Activated T-cell treated with anti-CD3 and anti-CD28 coated beads, Interleukin-2, amount 50 U/mL, for 1 hour (primary cell): Measurements from ENCODE around the gene TOP1.
"Not testable (repeated sequence)": the region's sequence is repeated elsewhere in the genome, so short reads cannot be mapped to it uniquely, and the experiment has no call there.

Experiments
- DNase-seq: peaks from one replicate; pipeline ENCODE4 v3.0.0-alpha.2; 2020

Gene TOP1

GRCh38 chr20:41095110-41095969, 66.7 kb downstream of the TOP1 start:
- DNase-seq = peak; percentile 59

- DNase-seq = no peak
These were observed 70.2 kb downstream of the TOP1 start for GRCh38 chr20:41098703-41099250.

- no peak for DNase-seq
These were observed 71.4 kb downstream of the TOP1 start for GRCh38 chr20:41100001-41100480.

- DNase-seq = no peak
These were observed 73.0 kb downstream of the TOP1 start for GRCh38 chr20:41101660-41102059.

GRCh38 chr20:41108531-41108930, 79.9 kb downstream of the TOP1 start:
- no peak for DNase-seq

- DNase-seq = no peak
These were observed 81.4 kb downstream of the TOP1 start for GRCh38 chr20:41110012-41110411.

GRCh38 chr20:41110930-41111577, 82.4 kb downstream of the TOP1 start:
- no peak for DNase-seq

- DNase-seq = no peak
These were observed 82.9 kb downstream of the TOP1 start for GRCh38 chr20:41111578-41111951.

- no peak for DNase-seq
These were observed 87.8 kb downstream of the TOP1 start for GRCh38 chr20:41116282-41116956.

GRCh38 chr20:41118159-41118558, 89.5 kb downstream of the TOP1 start:
- not testable (repeated sequence) for DNase-seq

GRCh38 chr20:41118632-41119031, 90.0 kb downstream of the TOP1 start:
- DNase-seq = no peak

GRCh38 chr20:41119614-41120561, 91.3 kb downstream of the TOP1 start:
- DNase-seq = no peak

- no peak for DNase-seq
These were observed 92.8 kb downstream of the TOP1 start for GRCh38 chr20:41121399-41121798.

- DNase-seq = no peak
These were observed 95.0 kb downstream of the TOP1 start for GRCh38 chr20:41123631-41124030.

- no peak for DNase-seq
These were observed 96.0 kb downstream of the TOP1 start for GRCh38 chr20:41124451-41125094.

- no peak for DNase-seq
These were observed 97.2 kb downstream of the TOP1 start for GRCh38 chr20:41125530-41126457.

GRCh38 chr20:41126719-41127118, 98.1 kb downstream of the TOP1 start:
- no peak for DNase-seq

- not testable (repeated sequence) for DNase-seq
These were observed 99.7 kb downstream of the TOP1 start for GRCh38 chr20:41128317-41128716.

- no peak for DNase-seq
These were observed 103.2 kb downstream of the TOP1 start for GRCh38 chr20:41131594-41132387.

GRCh38 chr20:41132388-41132775, 103.8 kb downstream of the TOP1 start:
- not testable (repeated sequence) for DNase-seq
